ENCODE results near the gene RUNDC3A.
"Not testable (repeated sequence)": the region's sequence is repeated elsewhere in the genome, so short reads cannot be mapped to it uniquely, and the experiment has no call there.

Gene RUNDC3A

DNA sequence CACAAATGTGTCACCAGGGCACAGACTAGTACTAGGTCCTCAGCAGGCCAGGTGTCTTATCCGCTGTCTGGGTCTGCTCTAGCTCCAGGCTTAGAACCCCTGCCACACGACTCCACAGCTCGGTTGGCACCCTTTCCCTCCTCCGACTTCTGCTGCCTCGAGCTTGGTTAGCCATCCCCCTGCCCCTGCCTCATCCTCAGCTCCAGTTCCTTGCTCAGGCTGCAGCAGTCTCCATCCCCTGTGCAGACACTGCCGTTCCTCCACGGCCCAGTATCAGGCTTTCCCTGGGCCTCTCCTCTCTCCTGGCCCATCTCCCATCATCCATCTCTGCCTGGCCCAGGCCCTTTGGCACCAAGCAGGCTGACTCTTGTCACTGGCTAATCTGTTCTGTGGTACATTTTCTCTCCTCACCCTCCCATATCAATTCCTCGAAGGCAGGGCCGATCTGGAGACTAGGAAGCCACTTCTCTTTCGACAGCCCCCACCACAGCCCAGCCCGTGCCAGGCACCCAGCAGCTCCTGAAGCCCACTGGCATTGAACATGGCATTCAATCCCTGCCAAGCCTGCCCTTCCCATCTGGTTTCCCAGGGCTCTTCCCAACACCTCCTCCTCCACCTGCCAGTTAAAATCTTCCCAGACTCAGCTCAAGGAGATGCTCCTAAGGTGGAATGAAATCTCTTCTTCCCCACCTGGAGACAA is 35.3 kb downstream of the RUNDC3A start:
- no peak for DNase-seq (ENCODE audit: low spot score)

DNA sequence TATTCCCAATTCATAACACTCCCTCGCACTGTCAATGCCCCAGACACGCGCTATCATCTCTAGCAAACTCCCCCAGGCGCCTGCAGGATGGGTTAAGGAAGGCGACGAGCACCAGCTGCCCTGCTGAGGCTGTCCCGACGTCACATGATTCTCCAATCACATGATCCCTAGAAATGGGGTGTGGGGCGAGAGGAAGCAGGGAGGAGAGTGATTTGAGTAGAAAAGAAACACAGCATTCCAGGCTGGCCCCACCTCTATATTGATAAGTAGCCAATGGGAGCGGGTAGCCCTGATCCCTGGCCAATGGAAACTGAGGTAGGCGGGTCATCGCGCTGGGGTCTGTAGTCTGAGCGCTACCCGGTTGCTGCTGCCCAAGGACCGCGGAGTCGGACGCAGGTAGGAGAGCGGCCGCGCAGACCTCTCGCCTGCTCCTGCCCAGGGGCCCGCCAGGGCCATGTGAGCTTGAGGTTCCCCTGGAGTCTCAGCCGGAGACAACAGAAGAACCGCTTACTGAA is 36.6 kb downstream of the RUNDC3A start, which contains the start of gene GRN:
Gene GRN, plus strand, starts transcription at position 364 of the 515 bp plus-strand sequence. CDS start 3,863 bp downstream, outside the sequence.
- DNase-seq (ENCODE audit: low spot score) = peak; percentile 91

DNA sequence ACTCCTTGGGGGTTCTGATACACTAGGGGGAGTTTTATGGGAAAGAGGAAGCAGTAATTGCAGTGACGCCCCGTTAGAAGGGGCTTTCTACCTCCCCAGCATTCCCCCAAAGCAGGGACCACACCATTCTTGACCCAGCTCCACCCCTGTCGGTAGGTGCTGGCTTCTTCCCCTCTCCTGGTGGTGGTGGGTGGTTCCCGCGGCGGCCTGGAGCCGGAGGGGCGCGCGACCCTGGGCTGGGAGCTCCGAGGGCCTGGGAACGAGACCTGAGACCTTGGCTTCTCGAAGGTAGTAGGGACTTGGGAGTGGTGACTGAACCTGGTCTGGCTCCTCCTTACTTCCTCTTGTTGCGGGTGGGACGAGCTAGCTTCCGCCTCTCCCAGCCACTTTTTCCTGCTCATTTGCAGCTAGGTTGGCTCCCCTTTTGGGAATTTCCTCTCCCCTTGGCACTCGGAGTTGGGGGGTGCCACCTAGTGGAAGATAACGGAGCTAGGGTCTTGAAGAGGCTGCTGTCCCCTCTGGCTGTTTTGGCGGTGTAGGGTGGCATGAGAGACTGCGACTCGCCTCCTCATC is 37.1 kb downstream of the RUNDC3A start:
- DNase-seq (ENCODE audit: low spot score) = peak; percentile 34

DNA sequence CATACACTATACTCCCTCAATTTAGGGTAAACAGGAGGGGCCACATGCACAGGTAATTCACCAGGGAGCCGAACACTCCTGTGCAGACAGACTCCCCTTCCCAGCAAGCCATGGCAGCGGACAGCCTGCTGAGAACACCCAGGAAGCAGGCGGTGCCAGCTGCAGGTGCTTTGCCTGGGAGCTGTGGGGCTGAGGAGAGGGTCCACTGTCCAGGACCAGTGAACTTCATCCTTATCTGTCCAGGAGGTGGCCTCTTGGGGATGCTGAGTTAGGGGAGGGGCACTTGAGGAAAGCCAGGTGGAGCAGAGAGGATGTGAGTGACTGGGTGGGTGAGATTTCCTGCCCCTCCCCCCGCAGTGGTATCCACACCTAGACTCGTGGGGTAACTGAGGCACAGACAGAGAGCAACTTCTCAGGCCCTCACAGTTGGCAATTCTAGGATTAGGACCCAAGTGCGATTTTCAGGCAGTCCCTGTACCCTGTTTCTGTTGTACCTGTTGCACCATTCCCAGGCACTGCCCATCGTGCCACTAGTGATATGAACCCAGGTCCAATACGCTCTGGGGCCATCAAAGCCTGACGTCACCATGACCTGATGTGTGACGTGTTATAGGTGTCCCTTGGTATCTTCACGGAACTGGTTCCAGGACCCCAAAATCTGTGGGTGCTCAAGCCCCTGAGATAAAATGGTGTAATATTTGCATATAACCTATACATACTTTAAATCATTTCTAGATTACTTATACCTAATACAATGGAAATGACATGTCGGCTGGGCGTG is 37.9 kb downstream of the RUNDC3A start:
- DNase-seq (ENCODE audit: low spot score) = no peak

DNA sequence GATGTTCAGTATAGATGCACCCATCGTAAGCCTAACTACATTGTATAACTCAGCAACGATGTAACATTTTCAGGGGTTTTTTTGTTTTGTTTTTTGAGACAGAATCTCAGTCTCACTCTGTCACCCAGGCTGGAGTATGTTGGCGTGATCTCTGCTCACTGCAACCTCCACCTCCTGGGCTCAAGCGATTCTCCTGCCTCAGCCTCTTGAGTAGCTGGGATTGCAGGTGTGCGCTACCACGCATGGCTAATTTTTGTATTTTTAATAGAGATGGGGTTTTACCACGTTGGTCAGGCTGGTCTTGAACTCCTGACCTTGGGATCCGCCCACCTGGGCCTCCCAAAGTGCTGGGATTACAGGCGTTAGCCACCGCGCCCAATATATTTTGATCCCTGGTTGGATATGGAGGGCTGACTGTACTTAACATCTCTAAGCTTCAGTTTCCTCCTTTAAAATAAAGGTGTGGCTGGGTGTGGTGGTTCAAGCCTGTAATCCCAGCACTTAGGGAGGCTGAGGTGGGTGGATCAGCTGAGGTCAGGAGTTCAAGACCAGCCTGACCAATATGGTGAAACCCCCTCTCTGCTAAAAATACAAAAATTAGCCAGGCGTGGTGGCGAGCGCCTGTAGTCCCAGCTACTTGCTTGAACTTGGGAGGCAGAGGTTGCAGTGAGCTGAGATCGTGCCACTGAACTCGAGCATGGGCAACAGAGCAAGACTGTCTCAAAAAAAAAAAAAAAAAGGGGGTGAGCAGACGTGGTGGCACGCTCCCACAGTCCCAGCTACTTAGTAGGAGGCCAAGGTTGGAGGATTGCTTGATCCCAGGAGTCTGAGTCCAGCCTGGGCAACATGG is 39.0 kb downstream of the RUNDC3A start:
- DNase-seq (ENCODE audit: low spot score) = not testable (repeated sequence)

DNA sequence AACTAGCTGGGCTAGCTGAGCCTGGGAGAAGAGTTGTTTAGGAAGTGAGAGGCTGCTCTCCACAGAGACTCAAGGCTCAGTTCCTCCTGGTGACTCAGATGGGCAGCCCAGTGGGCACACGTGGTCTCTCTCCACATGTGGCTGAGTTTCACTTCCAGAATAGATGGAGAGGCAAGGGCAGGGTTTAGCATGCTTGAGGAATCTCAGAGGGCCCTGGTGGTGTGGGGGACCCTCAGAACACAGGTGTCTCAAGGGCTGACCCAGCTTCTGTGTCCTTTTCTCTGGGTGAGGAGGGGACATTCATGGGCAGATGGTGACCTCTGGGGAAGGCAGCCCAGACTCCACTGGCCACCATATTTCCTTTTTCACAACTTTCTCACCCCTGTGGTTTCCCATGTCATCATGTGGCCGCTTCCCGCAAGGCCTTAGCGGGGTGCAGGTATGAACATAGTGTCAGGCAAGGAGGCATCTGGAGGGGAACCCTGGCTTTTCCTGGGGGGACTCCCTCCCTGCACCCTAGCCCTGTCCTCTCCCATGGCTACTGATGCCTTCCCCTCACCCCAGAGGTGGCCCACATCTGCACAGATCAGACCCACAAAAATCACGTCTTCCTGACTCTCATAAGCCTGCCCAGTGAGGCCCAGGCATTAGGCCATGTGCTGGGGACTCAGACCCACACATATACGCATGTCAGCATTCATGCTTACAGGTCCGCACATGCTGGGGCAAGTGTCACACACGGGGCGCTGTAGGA is 40.0 kb downstream of the RUNDC3A start:
- DNase-seq (ENCODE audit: low spot score) = no peak

DNA sequence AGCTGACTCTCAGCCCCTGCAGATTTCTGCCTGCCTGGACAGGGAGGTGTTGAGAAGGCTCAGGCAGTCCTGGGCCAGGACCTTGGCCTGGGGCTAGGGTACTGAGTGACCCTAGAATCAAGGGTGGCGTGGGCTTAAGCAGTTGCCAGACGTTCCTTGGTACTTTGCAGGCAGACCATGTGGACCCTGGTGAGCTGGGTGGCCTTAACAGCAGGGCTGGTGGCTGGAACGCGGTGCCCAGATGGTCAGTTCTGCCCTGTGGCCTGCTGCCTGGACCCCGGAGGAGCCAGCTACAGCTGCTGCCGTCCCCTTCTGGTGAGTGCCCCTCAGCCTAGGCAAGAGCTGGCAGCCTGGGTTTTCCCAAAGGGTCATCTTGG is 40.6 kb downstream of the RUNDC3A start:
- no peak for DNase-seq (ENCODE audit: low spot score)

DNA sequence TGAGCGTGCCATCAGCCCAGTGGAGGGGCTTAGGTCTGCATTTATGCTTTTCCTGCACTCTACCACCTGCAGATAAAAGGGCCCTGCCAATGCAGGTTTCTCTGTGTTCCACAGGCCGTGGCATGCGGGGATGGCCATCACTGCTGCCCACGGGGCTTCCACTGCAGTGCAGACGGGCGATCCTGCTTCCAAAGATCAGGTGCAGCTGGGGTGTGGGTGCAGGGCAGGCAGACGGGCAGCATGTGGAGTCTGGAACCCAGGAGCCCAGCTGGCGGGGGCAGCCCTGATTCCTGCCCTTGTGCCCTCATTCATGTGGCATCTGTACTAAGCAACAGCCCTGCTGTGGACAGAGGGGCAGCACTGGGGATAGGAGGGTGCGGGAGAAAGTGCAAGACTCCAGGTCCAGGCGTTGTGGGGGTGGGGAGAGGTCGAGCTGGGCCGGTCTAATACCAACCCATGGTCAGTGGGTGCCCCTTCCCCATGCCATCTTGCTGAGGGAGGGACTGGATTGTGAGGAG is 41.2 kb downstream of the RUNDC3A start:
- no peak for DNase-seq (ENCODE audit: low spot score)

DNA sequence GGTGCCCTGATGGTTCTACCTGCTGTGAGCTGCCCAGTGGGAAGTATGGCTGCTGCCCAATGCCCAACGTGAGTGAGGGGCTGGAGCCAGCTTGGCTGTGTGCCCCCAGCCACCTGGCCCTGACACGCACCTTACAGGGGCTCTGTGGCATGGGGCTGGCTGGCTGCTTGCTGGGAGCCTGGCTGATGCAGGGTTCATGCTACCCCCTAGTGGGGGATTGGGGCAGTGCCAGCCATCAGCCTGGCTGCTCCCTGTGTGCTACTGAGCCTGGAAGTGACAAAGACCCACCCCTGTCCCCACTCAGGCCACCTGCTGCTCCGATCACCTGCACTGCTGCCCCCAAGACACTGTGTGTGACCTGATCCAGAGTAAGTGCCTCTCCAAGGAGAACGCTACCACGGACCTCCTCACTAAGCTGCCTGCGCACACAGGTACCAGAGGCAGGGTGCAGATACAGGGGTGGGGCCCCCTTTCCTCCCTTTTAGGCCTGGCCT is 42.4 kb downstream of the RUNDC3A start:
- peak; percentile 79 for DNase-seq (ENCODE audit: low spot score)

DNA sequence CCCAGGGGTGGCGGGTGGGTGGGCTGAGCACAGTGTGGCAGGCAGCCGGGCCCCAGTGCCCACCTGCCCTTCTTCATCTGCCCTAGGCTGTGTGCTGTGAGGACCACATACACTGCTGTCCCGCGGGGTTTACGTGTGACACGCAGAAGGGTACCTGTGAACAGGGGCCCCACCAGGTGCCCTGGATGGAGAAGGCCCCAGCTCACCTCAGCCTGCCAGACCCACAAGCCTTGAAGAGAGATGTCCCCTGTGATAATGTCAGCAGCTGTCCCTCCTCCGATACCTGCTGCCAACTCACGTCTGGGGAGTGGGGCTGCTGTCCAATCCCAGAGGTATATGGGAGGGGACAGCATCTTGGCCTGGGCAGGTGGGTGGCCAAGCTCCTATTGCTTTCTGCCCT is 43.1 kb downstream of the RUNDC3A start:
- no peak for DNase-seq (ENCODE audit: low spot score)

DNA sequence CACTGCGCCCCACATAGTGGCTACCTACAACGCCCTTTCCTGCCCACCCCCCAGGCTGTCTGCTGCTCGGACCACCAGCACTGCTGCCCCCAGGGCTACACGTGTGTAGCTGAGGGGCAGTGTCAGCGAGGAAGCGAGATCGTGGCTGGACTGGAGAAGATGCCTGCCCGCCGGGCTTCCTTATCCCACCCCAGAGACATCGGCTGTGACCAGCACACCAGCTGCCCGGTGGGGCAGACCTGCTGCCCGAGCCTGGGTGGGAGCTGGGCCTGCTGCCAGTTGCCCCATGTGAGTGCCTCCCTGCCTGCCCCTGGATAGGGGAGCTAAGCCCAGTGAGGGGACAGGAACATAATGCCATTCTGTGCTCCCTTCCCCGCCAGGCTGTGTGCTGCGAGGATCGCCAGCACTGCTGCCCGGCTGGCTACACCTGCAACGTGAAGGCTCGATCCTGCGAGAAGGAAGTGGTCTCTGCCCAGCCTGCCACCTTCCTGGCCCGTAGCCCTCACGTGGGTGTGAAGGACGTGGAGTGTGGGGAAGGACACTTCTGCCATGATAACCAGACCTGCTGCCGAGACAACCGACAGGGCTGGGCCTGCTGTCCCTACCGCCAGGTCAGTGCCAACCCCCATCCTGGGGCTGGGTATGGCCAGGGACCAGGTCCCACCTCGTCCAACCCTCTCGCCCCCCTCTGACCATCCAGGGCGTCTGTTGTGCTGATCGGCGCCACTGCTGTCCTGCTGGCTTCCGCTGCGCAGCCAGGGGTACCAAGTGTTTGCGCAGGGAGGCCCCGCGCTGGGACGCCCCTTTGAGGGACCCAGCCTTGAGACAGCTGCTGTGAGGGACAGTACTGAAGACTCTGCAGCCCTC is 43.8 kb downstream of the RUNDC3A start:
- no peak for DNase-seq (ENCODE audit: low spot score)

DNA sequence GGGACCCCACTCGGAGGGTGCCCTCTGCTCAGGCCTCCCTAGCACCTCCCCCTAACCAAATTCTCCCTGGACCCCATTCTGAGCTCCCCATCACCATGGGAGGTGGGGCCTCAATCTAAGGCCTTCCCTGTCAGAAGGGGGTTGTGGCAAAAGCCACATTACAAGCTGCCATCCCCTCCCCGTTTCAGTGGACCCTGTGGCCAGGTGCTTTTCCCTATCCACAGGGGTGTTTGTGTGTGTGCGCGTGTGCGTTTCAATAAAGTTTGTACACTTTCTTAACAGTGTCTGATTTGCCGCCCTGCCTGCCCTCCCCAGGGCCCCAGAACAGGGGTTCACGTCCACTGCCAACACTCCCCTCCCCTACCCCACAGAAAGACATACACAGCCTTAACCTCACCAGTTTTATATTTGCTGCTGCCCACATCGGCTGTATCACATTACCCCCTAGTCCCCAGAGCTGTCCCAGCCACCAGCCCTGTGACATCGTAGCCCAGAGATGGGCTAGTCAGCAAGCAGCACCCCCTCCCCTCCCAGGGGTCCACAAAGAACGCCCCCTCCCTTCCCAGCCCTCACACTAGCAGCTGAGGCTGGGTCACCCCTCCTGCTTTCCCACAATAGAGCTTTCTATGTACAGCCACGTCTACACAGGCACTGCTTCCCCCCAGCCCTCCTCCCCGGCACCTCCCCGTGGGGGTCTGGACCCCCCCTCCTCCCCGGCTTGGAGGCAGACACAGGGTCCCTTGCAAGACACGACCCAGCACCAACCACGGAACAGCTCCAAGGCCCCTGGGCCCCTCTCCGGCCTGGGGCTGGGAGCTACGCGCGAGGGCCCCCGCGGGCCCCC is 44.6 kb downstream of the RUNDC3A start:
- no peak for DNase-seq (ENCODE audit: low spot score)

DNA sequence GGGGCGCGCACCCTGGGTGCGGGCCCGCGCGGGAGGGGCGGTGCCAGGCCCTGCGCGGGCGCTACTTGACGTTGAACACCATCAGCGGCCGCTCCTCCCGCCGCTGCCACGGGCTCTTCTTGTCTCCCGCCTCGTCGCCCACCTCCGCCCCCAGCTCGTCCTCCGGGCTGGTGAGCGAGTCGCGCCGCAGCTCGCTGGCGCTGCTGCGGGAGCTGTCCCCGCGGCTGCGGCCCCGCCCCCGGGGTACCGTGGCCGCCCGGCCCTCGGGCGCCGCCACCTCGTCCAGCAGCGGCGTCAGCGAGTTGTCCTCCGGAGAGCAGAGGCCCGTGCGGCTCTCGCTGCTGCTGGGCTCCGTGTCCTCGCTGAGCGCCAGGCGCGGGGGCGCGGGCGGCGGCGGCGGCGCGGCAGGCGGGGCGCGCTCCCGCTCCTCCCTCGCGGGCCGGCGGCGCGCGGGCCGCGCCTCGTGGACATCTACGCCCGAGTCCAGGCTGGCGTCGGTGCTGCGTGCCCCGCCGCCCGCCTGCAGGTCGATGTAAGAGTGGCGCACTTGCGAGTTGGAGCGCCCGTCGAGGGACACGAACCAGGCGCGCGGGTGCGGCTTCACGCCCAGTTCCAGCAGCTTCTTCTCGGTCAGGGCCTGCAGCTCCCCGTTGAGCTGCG is 45.4 kb downstream of the RUNDC3A start:
- no peak for DNase-seq (ENCODE audit: low spot score)

DNA sequence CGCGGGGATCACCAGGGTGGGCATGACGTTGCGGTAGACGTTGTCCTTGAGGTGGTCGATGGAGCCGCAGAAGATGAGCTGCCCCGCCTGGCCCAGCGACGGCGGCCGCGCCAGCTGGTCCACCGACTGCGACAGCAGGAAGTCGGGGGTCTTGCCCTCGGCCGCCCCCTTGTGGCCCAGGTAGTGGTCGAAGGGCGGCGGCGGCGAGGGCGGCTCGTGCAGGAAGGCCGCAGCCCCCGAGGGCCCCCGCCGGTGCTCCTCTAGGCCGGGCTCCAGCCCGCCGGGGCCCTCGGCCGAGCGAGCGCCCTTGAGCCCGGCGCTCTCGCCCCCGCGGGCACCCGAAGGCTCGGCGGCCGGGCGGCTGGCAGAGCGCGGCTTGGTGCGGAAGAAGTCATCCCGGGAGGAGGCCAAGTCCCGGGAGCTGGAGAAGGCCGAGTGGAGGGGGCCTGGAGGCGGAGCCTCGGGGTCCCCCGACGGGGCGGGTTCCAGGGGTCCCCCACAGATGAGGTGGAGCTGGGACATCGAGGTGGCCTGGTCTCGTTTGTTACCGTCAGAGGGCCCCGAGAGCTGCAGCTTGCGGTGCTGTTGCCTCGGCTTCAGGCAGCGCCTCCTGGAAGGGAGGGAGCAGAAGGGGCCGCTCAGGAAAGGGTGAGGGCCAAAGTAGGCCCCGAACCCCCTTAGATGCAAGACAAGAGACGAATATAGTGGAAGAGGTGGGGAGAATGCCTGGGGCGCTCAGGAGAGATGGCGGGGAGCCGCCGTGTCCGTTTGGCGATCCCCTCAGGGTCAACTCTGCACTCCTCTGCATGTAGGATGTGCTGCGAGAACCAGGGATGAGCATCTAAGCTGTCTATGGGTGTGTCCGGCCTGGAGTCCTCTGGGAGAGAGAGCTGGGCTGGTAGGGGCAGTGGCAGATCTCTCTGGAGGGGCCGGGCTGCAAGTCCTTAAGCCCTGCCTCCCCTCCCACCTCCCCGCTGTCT is 46.5 kb downstream of the RUNDC3A start:
- DNase-seq (ENCODE audit: low spot score) = peak; percentile 41

DNA sequence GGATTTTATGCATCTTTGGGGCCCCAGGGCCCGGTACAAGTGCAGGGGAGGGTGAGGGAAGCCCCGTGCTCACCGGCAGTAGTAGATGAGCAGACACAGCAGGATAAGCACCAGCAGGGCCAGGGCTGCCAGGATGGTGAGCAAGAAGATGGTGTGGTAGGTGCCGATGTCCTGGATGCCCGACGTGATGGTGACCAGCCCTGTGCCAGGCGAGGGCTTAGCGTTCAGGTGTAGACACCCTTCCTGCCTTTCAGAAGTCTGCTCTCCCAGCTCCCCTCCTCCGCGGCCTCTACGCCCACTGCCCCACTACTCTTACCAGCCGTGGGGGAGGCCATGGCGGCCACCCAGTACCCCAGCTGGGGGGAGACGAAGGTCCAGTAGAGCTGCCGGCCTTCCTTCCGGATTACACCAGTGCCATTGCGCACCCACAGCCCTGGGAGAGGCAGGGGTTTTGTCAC is 47.3 kb downstream of the RUNDC3A start:
- DNase-seq (ENCODE audit: low spot score) = no peak

DNA sequence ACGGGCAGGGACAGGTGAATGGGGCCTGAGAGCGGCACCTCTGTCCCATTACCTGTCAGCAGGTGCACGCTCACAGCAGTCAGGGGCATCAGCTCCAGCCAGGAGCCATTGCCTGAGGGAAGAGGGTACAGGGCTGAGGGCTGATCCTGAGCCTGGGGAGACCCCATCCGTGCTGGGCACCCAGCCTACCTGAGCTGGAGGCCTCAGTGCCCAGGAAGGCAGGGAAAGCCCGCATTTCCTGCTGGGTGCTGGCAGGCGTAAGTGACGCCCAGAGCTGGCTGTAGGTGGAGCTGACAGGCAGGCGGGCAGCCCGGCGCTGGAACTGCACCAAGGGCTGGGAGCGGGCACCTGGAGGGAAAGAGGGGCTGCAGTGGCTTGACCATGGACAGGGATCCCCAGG is 47.8 kb downstream of the RUNDC3A start:
- DNase-seq (ENCODE audit: low spot score) = no peak

DNA sequence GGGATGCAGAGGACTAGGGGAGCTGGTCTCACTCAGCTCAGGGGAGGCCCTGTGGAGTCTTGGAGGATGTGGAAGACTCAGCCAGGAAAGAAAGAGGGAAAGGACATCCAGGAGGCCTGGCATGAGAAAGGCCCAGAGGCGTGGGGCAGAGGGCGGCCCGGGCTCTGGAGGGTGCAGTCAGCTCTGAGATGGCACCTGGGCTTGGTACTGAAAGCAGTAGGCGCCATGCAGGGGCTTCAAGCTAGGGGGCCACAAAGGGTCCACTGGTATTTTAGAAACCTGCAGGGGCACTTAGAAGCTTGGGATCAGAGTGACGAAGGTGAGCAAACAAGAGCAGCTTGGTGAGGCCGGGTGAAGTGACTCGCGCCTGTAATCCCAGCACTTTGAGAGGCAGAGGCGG is 49.7 kb downstream of the RUNDC3A start:
- no peak for DNase-seq (ENCODE audit: low spot score)

Measured in activated CD4-positive, alpha-beta T cell treated with anti-CD3 and anti-CD28 coated beads, Interleukin-2, Interleukin-4, amounts not matched to agents 100 ng/mL and 50 ng/mL, durations not matched to agents 16 hours and 8 hours (primary cell).